Brain microvascular endothelial cell (primary cell): ENCODE measurements around the gene PNMA8A.
"Not testable (repeated sequence)": the region's sequence is repeated elsewhere in the genome, so short reads cannot be mapped to it uniquely, and the experiment has no call there.

Experiments used
- DNase-seq: peaks from one replicate; pipeline ENCODE4 v3.0.0-alpha.2; 2020
- H3K27ac ChIP-seq: fragments of 250-450 bp; sonication (Bioruptor Pico); 2 replicates; pipeline ENCODE4 v1.5.1; 2020; ENCODE audit warnings: mild to moderate bottlenecking, moderate library complexity
- H3K27me3 ChIP-seq: fragments of 250-450 bp; sonication (Bioruptor Pico); replicated peaks from 2 replicates; pipeline ENCODE4 v1.5.1; 2020; ENCODE audit warnings: mild to moderate bottlenecking
- H3K36me3 ChIP-seq: fragments of 250-450 bp; sonication (Bioruptor Pico); replicated peaks from 2 replicates; pipeline ENCODE4 v1.5.1; 2020; ENCODE audit warnings: mild to moderate bottlenecking
- H3K4me3 ChIP-seq: 2 replicates; pipeline ENCODE4 v1.5.1; 2011; ENCODE audit warnings: low read depth, mild to moderate bottlenecking, control low read depth, low read length, moderate library complexity
- in situ Hi-C: cut with HindIII; loops from 2 replicates; pipeline ENCODE4 v1.10.0; 2017; ENCODE audit warnings: low sequenced_read_pairs, low pct_ligation_motif_present
- TF ChIP-seq, protein P1 (sequence below): IDR thresholded peaks from 2 replicates; pipeline ENCODE4 v1.5.1; 2011; ENCODE audit warnings: low read depth, mild to moderate bottlenecking, moderate library complexity, low read length, control low read depth, inconsistent platforms; ENCODE audit errors: missing control alignments

The PNMA8A gene

DNA sequence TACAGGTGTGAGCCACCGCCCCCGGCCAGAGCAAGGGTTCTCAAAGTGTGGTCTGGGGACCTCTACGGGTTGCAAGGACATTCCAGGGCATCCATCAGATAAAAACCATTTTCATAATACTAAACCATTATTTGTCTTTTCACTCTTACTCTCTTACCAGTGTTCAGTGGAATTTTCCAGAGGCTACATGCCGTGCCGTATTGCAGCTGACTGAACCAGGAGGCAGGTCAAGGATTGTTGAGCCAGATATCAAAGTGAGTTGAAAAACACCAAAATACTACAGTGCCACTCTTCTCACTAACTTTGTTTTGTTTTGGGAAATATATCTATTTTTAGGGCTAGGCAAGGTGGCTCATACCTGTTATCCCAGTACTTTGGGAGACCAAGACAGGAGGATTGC lies 31.5 kb upstream of the PNMA8A start:
- TF ChIP-seq, protein P1, sequence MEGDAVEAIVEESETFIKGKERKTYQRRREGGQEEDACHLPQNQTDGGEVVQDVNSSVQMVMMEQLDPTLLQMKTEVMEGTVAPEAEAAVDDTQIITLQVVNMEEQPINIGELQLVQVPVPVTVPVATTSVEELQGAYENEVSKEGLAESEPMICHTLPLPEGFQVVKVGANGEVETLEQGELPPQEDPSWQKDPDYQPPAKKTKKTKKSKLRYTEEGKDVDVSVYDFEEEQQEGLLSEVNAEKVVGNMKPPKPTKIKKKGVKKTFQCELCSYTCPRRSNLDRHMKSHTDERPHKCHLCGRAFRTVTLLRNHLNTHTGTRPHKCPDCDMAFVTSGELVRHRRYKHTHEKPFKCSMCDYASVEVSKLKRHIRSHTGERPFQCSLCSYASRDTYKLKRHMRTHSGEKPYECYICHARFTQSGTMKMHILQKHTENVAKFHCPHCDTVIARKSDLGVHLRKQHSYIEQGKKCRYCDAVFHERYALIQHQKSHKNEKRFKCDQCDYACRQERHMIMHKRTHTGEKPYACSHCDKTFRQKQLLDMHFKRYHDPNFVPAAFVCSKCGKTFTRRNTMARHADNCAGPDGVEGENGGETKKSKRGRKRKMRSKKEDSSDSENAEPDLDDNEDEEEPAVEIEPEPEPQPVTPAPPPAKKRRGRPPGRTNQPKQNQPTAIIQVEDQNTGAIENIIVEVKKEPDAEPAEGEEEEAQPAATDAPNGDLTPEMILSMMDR, result no peak
- DNase-seq, result no peak
- in situ Hi-C loops, result no loop called here
- Histone ChIP-seq H3K27me3 (no peaks in the 10 kb centered on the region), H3K36me3 (no peaks in the 10 kb centered on the region), H3K27ac (no peak overlapping the region), H3K4me3 (no peak overlapping the region)

DNA sequence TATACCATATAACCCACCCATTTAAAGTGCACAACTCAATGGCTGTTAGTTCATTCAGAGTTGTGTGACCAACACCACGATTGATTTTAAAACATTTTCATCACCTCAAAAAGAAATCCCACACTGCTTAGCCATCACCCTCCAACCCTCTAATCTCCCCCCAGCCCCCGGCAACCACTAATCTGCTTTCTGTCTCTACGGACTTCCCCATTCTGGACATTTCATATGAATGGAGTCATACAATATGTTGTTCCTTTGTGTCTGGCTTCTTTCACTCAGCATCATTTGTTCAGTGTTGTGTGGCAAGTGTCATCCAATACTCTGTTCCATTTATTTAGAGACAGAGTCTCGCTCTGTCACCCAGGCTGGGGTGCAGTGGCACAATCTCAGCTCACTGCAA lies 28.3 kb upstream of the PNMA8A start:
- Histone ChIP-seq H3K27ac (no peak overlapping the region), H3K27me3 (no peaks in the 10 kb centered on the region), H3K4me3 (no peak overlapping the region), H3K36me3 (no peaks in the 10 kb centered on the region)
- no peak for DNase-seq
- in situ Hi-C loops, result no loop called here
- TF ChIP-seq, protein P1, result no peak

DNA sequence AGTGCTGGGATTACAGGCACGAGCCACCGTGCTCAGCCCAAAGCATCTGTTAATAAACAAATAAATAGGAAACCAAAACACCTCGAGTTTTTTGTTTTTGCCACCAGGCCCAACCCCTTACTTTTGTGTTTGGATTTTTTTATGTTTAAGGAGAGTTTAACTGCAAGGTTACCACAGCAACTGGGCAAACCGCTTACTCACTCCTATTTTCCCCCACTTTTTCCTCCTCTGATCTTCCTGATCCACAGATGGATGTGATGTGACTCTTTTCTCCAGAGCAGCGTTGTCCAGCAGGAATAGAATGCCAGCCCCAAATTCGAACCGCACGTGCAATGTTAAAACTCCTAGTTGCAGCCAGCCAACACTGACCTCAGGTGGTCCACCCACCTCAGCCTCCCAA lies 26.4 kb upstream of the PNMA8A start:
- TF ChIP-seq, protein P1, result no peak
- Histone ChIP-seq H3K27me3 (no peaks in the 10 kb centered on the region), H3K27ac (no peak overlapping the region), H3K36me3 (no peaks in the 10 kb centered on the region), H3K4me3 (no peak overlapping the region)
- DNase-seq, result no peak
- in situ Hi-C loops, result no loop called here

DNA sequence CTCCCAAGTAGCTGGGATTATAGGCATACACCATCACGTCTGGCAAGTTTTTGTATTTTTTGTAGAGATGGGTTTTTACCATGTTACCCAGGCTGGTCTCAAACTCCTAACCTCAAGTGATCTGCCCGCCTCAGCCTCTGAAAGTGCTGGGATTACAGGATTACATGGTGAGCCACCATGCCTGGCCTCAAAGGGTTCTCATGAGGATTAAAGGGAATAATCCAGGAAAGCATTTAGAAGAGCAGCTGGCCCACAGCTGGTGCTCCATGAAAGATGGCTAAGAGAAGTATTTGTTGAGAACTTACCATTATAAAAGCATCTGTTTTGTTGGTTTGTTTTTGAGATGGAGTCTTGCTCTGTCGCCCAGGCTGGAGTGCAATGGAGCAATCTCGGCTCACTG lies 25.5 kb upstream of the PNMA8A start:
- DNase-seq, H3K36me3 ChIP-seq, H3K27me3 ChIP-seq, H3K27ac ChIP-seq, in situ Hi-C loops, H3K4me3 ChIP-seq: not testable (repeated sequence)

DNA sequence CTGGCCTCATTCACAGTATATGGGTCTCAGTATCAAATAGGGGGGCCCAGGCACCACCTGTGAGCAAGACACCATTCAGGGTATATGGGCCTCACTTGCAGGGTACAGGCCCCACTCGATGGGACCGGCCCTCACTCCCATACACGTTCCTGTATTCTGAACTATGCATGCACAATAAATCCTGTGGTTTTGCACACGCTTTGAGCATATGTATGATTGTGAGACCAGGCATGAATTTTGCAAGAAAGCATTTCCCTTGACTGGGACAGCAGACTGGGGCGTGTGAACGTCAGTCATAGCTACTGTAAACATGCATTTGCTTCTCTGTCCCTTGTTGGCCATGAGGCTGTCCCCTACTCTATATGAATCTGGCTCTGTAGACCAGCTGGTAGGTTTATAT lies 24.9 kb upstream of the PNMA8A start:
- no peak for DNase-seq
- Histone ChIP-seq H3K4me3 (no peak overlapping the region), H3K27ac (no peak overlapping the region), H3K36me3 (no peaks in the 10 kb centered on the region), H3K27me3 (no peaks in the 10 kb centered on the region)
- TF ChIP-seq, protein P1, result no peak
- in situ Hi-C loops, result no loop called here

DNA sequence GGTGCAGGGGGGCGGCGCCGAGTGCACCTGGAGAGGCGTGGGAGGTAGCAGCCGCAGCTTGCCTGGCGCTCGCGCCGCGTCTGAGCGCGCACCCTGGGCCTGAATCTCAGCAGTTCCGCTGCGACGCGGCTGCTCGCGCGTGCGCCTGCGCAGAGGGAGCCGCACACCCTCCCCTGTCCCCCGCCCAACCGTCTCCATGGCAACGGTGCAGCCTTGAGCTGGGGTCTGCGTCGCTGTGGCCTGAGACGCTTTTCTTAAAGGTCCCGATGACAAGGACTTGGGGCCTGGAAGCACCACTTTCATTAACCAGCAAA lies 24.4 kb upstream of the PNMA8A start, which contains the start of gene PNMA8B:
Gene PNMA8B (minus strand): TSS at position 82 of the 314 bp plus-strand sequence. CDS start 402 bp downstream, outside the sequence.
- Histone ChIP-seq H3K4me3 (peak within 1 kb of the TSS; percentile 40), H3K27me3 (no peaks in the 10 kb centered on the region), H3K27ac (no peak within 1 kb of the TSS), H3K36me3 (no peaks in the 10 kb centered on the region)
- in situ Hi-C loops, result no loop called here
- peak; percentile 34 for DNase-seq
- TF ChIP-seq, protein P1, result no peak
